ENCODE data around the gene IFI44. TPM values are rescaled to one million over a fixed set of nuclear protein-coding genes. Genes with fewer than 3 reads are reported as not detected.

IFI44 gene
- total and polyA plus RNA-seq, 2 experiments from 2014 or later = not detected

DNA sequence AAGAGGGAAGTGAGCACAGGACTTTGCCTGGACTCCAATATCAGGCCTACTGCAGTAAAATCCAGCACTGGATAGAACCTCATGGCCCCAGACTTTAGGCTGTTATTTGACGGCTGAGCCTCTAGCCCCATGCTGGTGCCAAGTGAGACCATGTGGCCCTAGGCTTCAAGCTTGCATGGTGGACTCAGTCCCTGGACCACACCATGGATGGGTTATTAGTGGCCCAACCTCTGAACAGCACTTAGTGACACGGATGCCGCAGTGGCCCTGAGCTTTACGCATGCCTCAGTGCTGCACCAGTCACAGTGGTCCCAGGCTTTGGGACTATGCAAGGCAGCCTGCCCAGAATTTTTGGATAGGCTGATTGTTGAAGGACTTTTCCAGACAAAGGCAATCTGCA, 16.4 kb upstream of the IFI44 start:
- no peak for DNase-seq (ENCODE audit: low spot score)
- Mint-ChIP-seq H3K4me1 (no peaks in the 10 kb centered on the region), H3K27ac (no peak overlapping the region), H3K27me3 (ENCODE audit: insufficient read depth, low read depth, poor library complexity) (no peaks in the 10 kb centered on the region), H3K9me3 (no peaks in the 10 kb centered on the region), H3K4me3 (no peak overlapping the region), H3K36me3 (ENCODE audit: low read depth) (no peaks in the 10 kb centered on the region)
- Histone ChIP-seq H3K4me2 (no peak overlapping the region), H2AFZ (no peak overlapping the region), H3K79me2 (replicated peaks; ENCODE audit: insufficient read depth) (no peaks in the 10 kb centered on the region), H3K4me3 (no peak overlapping the region), H3K27me3 (ENCODE audit: insufficient read depth) (no peaks in the 10 kb centered on the region), H3K36me3 (ENCODE audit: insufficient read depth) (no peaks in the 10 kb centered on the region), H3K27ac (ENCODE audit: low read depth) (no peak overlapping the region), H3F3A (replicated peaks; ENCODE audit: low read depth) (no peaks in the 10 kb centered on the region), H4K20me1 (replicated peaks; ENCODE audit: insufficient read depth) (no peaks in the 10 kb centered on the region), H3K4me1 (ENCODE audit: insufficient read depth) (no peaks in the 10 kb centered on the region), H3K9me2 (ENCODE audit: insufficient read depth) (no peaks in the 10 kb centered on the region)
- no peak for ATAC-seq
- no peak for TF ChIP-seq STAT1 (IDR thresholded peaks at IDR 0.05; ENCODE audit: unreplicated experiment)
- TF ChIP-seq NANOG (IDR thresholded peaks at IDR 0.05; ENCODE audit: borderline replicate concordance) = no peak
- TF ChIP-seq, protein P1, sequence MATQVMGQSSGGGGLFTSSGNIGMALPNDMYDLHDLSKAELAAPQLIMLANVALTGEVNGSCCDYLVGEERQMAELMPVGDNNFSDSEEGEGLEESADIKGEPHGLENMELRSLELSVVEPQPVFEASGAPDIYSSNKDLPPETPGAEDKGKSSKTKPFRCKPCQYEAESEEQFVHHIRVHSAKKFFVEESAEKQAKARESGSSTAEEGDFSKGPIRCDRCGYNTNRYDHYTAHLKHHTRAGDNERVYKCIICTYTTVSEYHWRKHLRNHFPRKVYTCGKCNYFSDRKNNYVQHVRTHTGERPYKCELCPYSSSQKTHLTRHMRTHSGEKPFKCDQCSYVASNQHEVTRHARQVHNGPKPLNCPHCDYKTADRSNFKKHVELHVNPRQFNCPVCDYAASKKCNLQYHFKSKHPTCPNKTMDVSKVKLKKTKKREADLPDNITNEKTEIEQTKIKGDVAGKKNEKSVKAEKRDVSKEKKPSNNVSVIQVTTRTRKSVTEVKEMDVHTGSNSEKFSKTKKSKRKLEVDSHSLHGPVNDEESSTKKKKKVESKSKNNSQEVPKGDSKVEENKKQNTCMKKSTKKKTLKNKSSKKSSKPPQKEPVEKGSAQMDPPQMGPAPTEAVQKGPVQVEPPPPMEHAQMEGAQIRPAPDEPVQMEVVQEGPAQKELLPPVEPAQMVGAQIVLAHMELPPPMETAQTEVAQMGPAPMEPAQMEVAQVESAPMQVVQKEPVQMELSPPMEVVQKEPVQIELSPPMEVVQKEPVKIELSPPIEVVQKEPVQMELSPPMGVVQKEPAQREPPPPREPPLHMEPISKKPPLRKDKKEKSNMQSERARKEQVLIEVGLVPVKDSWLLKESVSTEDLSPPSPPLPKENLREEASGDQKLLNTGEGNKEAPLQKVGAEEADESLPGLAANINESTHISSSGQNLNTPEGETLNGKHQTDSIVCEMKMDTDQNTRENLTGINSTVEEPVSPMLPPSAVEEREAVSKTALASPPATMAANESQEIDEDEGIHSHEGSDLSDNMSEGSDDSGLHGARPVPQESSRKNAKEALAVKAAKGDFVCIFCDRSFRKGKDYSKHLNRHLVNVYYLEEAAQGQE (IDR thresholded peaks at IDR 0.05; ENCODE audit: unreplicated experiment) = no peak
- no peak for TF ChIP-seq EZH2phosphoT487 (IDR thresholded peaks at IDR 0.05; ENCODE audit: unreplicated experiment)
- TF ChIP-seq CREB1 (CRISPR knock-in tag; IDR thresholded peaks at IDR 0.05; ENCODE audit: low read depth) = no peak
- TF ChIP-seq ETS1 (IDR thresholded peaks at IDR 0.05) = no peak
- no peak for TF ChIP-seq JUNB (IDR thresholded peaks at IDR 0.05; ENCODE audit: unreplicated experiment)
- TF ChIP-seq EZH2 (IDR thresholded peaks at IDR 0.05; ENCODE audit: low read depth, unreplicated experiment) = no peak
- no peak for TF ChIP-seq POLR2AphosphoS5 (IDR thresholded peaks at IDR 0.05; ENCODE audit: low read depth)
- TF ChIP-seq, protein P2, sequence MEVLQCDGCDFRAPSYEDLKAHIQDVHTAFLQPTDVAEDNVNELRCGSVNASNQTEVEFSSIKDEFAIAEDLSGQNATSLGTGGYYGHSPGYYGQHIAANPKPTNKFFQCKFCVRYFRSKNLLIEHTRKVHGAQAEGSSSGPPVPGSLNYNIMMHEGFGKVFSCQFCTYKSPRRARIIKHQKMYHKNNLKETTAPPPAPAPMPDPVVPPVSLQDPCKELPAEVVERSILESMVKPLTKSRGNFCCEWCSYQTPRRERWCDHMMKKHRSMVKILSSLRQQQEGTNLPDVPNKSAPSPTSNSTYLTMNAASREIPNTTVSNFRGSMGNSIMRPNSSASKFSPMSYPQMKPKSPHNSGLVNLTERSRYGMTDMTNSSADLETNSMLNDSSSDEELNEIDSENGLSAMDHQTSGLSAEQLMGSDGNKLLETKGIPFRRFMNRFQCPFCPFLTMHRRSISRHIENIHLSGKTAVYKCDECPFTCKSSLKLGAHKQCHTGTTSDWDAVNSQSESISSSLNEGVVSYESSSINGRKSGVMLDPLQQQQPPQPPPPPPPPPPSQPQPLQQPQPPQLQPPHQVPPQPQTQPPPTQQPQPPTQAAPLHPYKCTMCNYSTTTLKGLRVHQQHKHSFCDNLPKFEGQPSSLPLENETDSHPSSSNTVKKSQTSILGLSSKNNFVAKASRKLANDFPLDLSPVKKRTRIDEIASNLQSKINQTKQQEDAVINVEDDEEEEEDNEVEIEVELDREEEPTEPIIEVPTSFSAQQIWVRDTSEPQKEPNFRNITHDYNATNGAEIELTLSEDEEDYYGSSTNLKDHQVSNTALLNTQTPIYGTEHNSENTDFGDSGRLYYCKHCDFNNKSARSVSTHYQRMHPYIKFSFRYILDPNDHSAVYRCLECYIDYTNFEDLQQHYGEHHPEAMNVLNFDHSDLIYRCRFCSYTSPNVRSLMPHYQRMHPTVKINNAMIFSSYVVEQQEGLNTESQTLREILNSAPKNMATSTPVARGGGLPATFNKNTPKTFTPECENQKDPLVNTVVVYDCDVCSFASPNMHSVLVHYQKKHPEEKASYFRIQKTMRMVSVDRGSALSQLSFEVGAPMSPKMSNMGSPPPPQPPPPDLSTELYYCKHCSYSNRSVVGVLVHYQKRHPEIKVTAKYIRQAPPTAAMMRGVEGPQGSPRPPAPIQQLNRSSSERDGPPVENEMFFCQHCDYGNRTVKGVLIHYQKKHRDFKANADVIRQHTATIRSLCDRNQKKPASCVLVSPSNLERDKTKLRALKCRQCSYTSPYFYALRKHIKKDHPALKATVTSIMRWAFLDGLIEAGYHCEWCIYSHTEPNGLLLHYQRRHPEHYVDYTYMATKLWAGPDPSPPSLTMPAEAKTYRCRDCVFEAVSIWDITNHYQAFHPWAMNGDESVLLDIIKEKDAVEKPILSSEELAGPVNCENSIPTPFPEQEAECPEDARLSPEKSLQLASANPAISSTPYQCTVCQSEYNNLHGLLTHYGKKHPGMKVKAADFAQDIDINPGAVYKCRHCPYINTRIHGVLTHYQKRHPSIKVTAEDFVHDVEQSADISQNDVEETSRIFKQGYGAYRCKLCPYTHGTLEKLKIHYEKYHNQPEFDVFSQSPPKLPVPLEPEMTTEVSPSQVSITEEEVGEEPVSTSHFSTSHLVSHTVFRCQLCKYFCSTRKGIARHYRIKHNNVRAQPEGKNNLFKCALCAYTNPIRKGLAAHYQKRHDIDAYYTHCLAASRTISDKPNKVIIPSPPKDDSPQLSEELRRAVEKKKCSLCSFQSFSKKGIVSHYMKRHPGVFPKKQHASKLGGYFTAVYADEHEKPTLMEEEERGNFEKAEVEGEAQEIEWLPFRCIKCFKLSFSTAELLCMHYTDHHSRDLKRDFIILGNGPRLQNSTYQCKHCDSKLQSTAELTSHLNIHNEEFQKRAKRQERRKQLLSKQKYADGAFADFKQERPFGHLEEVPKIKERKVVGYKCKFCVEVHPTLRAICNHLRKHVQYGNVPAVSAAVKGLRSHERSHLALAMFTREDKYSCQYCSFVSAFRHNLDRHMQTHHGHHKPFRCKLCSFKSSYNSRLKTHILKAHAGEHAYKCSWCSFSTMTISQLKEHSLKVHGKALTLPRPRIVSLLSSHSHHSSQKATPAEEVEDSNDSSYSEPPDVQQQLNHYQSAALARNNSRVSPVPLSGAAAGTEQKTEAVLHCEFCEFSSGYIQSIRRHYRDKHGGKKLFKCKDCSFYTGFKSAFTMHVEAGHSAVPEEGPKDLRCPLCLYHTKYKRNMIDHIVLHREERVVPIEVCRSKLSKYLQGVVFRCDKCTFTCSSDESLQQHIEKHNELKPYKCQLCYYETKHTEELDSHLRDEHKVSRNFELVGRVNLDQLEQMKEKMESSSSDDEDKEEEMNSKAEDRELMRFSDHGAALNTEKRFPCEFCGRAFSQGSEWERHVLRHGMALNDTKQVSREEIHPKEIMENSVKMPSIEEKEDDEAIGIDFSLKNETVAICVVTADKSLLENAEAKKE (CRISPR knock-in tag; IDR thresholded peaks at IDR 0.05) = no peak
- no peak for TF ChIP-seq ZNF331 (CRISPR knock-in tag; IDR thresholded peaks at IDR 0.05; ENCODE audit: low read depth)
- TF ChIP-seq CTCF (conservative IDR thresholded peaks at IDR 0.05; ENCODE audit: low read depth in 2 of 2) = no peak
- no peak for TF ChIP-seq ZNF114 (CRISPR knock-in tag; IDR thresholded peaks at IDR 0.05)

All from GM23338 (cell line).